GM19193 (cell line): ENCODE data around the gene HOXD10.

Source experiments
- POLR2A ChIP-seq: IDR thresholded peaks from 4 replicates; pipeline ENCODE4 v1.6.1; 2011; ENCODE audit not compliant: insufficient read depth, insufficient read length; ENCODE audit errors: extremely low read depth

HOXD10 gene

GRCh38 chr2:176128172-176128981 lies 11.8 kb downstream of the HOXD10 start:
- TF ChIP-seq POLR2A = no peak

DNA sequence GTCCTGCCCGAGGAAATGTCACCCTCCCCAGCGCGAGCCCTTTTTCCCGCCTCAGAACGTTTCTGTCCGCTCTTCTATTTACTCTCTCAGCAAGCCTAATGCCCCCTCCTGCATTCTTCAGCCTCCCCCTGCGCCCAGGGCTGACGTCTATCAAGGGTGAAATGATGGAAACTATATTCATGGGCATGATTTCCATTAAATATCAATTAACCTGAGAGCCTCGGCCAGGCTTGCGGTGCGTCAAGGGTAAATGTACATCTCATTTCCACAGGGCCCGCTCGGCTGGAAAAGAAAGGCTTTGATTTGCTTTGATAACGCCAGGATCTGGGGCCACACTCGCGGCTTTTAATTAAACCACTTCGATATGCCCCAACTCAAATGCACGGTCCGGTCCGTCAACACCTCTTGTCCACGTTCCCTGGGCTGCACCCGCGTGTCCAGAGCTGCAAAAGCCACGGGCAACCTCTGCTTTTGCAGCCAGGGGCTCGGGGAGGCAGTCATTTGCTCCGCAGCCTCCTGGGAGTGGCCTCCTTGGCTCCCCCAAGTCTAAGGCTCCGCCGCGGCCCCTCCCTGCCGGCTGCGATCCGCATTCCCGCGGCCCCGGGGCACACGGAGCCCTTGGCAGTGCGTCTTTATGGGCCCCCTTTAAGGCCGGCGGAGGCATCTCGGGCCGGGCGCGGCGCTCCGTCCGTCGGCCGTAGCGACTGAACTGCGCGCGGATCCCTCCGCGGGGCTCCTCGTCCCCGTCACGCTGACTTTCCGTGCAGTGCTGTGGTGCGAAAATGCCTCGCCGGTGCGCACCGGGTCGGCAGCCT lies 12.6 kb downstream of the HOXD10 start, which contains the start of gene HOXD8:
Gene HOXD8, plus strand, starts transcription at position 724 of the 815 bp plus-strand sequence. CDS start 662 bp downstream, outside the sequence.
- TF ChIP-seq POLR2A = no peak

- no peak for TF ChIP-seq POLR2A
Measured at GRCh38 chr2:176129813-176130146, 13.2 kb downstream of the HOXD10 start.

DNA sequence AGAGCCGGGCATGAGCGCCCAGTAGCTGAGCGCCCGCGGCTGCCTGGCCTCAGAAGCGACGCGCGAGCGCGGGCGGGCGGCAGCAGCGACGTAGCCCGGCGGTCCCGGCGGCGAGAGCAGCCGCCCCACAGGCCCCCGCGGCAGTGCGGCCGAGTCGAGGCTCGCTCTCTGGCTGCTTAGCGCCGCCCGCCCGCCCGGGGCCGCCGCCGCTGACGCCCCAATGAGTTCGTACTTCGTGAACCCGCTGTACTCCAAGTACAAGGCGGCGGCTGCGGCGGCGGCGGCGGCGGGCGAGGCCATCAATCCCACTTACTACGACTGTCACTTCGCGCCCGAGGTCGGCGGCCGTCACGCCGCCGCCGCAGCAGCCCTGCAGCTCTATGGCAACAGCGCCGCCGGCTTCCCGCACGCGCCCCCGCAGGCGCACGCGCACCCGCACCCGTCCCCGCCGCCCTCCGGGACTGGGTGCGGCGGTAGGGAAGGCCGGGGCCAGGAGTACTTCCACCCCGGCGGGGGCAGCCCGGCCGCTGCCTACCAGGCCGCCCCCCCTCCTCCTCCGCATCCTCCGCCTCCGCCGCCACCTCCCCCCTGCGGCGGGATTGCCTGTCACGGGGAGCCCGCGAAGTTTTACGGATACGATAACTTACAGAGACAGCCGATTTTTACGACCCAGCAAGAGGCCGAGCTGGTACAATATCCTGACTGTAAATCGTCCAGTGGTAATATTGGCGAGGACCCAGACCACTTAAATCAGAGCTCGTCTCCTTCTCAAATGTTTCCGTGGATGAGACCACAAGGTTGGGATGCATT lies 13.8 kb downstream of the HOXD10 start:
- TF ChIP-seq POLR2A = no peak

- no peak for TF ChIP-seq POLR2A
Measured at GRCh38 chr2:176130957-176131847, 14.6 kb downstream of the HOXD10 start.

GRCh38 chr2:176131848-176132158 lies 15.2 kb downstream of the HOXD10 start:
- TF ChIP-seq POLR2A = no peak

DNA sequence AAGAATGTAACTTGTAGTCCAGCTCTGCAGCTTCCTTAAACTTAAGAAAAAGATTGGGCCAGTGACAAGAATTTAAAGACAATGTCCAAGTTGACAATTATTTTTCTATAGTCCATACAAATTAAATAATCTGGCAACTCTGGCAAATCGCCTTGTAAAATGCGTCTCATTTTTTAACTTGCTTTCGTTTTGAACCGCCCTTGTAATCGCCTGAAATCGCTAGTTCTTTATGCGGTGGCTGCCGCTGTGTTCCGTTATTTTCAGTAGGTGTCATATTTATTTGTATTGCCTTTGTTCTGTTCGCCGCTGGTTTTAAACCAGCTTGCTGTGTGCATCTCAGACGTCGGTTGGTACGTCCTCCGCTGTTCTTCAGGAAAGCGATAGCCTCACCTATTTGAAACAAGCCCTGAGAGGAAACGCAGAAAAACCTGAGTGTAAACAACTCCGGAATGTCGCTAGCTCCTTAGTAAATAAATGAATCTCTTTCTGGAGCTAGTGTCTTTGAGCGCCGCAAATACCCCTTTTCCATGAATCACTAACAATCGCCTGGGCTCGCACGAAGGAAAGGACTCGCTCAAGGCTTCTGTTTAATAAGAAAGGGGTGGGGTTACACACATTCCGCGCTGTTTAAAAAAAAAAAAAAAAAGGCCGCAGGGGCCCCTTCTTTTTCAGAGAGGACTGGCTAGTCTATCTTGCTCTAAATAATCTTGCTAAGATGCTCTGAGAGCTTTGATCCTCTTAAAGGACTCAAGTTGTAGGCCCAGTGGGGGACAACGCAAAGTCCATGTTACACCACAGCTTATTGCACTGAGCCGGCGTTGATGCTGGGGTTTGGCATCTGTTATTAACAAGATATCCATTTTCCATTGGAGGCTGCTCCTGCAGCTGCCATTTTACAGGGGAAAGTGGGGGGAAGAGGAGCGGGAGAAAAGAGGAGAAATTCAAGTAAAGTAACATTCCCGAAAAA lies 15.9 kb downstream of the HOXD10 start:
- TF ChIP-seq POLR2A = no peak

GRCh38 chr2:176133389-176133788 lies 16.8 kb downstream of the HOXD10 start:
- no peak for TF ChIP-seq POLR2A

DNA sequence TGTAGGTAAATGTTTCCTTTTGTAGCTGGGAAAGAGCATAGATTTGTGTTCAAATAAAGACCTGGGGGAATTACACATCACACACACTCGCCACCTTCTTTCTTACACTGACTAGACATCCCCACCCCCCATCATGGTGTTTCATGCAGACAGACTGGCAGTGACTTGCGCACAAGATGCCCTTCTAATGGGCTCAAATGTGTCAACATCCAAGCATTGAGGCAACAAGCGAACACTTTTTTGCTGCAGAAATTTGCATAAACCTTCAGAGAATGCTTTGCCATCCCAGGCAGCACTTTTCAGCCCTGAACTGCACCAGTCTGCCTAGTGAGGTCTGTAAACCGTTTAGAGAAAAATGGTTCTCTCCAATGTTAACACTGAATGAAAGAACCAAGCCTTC lies 17.5 kb downstream of the HOXD10 start:
- no peak for TF ChIP-seq POLR2A

DNA sequence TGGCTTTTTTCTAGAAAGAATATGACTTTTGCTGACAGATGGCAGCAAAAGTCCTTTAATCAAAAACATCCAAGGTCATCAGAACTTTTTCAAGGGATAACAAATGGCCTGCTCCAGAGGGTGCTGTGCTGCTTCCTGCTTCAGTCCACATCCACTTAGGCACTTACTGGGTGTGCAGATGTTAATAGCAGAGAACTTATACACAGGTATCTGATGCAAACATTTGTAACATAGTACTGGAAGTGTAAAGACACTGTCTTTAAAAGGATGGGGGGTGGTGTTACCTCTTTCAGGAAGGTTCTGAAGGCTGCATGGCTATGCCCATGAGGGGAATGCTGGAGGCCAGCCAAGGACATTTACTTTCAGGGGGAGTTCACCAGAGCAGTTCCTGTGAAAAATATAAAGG lies 18.5 kb downstream of the HOXD10 start:
- no peak for TF ChIP-seq POLR2A

- TF ChIP-seq POLR2A = no peak
Measured at GRCh38 chr2:176136374-176137251, 20.0 kb downstream of the HOXD10 start.

GRCh38 chr2:176137252-176137580 lies 20.6 kb downstream of the HOXD10 start:
- TF ChIP-seq POLR2A = no peak
